Neural progenitor cell (in vitro differentiated cells): ENCODE measurements around the gene HEYL. TPM values are rescaled to one million over a fixed set of nuclear protein-coding genes. Genes with fewer than 3 reads are reported as not detected.

Source experiments
- DNase-seq: peaks from one replicate; pipeline ENCODE4 v3.0.0-alpha.2; 2016; ENCODE audit warnings: low spot score
- H2AFZ ChIP-seq: fragments of 200-600 bp; sonication (generic); replicated peaks from 2 replicates; pipeline ENCODE4 v1.6.1; 2016; ENCODE audit warnings: antibody characterized with exemption
- H3F3A ChIP-seq: fragments of 200-600 bp; sonication (generic); 2 replicates; pipeline ENCODE4 v1.6.1; 2016; ENCODE audit warnings: antibody characterized with exemption, low read depth
- H3K27ac ChIP-seq: fragments of 200-600 bp; sonication (generic); 2 replicates; pipeline ENCODE4 v1.5.1; 2016; ENCODE audit warnings: mild to moderate bottlenecking
- H3K27me3 ChIP-seq: fragments of 200-600 bp; sonication (generic); 2 replicates; pipeline ENCODE4 v1.6.1; 2016; ENCODE audit warnings: mild to moderate bottlenecking, moderate library complexity
- H3K36me3 ChIP-seq: fragments of 200-600 bp; sonication (generic); 2 replicates; pipeline ENCODE4 v1.5.1; 2016
- H3K4me1 ChIP-seq: fragments of 200-600 bp; sonication (generic); 2 replicates; pipeline ENCODE4 v1.6.1; 2016; ENCODE audit warnings: mixed run types
- H3K4me2 ChIP-seq: fragments of 200-600 bp; sonication (generic); 2 replicates; pipeline ENCODE4 v1.6.1; 2016
- H3K4me3 ChIP-seq: fragments of 200-600 bp; sonication (generic); 2 replicates; pipeline ENCODE4 v1.5.1; 2016
- H3K79me2 ChIP-seq: fragments of 200-600 bp; sonication (generic); 2 replicates; pipeline ENCODE4 v1.6.1; 2016; ENCODE audit warnings: low read depth
- H3K9ac ChIP-seq: fragments of 200-600 bp; sonication (generic); 2 replicates; pipeline ENCODE4 v1.6.1; 2016
- H3K9me3 ChIP-seq: fragments of 200-600 bp; sonication (generic); 2 replicates; pipeline ENCODE4 v1.5.1; 2016; ENCODE audit warnings: low read depth
- H4K20me1 ChIP-seq: fragments of 200-600 bp; sonication (generic); 2 replicates; pipeline ENCODE4 v1.6.1; 2016; ENCODE audit warnings: low read depth
- H3K27ac Mint-ChIP-seq: 3 replicates; pipeline ENCODE4 v1.8.0; 2021; ENCODE audit warnings: mixed read lengths
- H3K27me3 Mint-ChIP-seq: 2 replicates; pipeline ENCODE4 v1.8.0; 2022; ENCODE audit warnings: low read depth, mild to moderate bottlenecking, inconsistent platforms, moderate library complexity, mixed read lengths; ENCODE audit not compliant: insufficient read depth
- H3K36me3 Mint-ChIP-seq: 3 replicates; pipeline ENCODE4 v1.8.0; 2021; ENCODE audit warnings: mixed read lengths
- H3K4me1 Mint-ChIP-seq: 3 replicates; pipeline ENCODE4 v1.8.0; 2021; ENCODE audit warnings: mixed read lengths
- H3K4me3 Mint-ChIP-seq: 3 replicates; pipeline ENCODE4 v1.8.0; 2021; ENCODE audit warnings: mild to moderate bottlenecking, moderate library complexity, mixed read lengths
- H3K9me3 Mint-ChIP-seq: 3 replicates; pipeline ENCODE4 v1.8.0; 2020; ENCODE audit warnings: mixed read lengths
- EZH2 ChIP-seq: fragments of 200-600 bp; sonication (generic); IDR thresholded peaks from 2 replicates; pipeline ENCODE4 v1.6.1; 2017; ENCODE audit warnings: antibody characterized with exemption, mild to moderate bottlenecking, moderate library complexity
- EZH2phosphoT487 ChIP-seq: fragments of 200-600 bp; sonication (generic); IDR thresholded peaks from 2 replicates; pipeline ENCODE4 v1.6.1; 2017; ENCODE audit warnings: antibody characterized with exemption
- total RNA-seq: library from RNA; depleted of rRNA; stranded (reverse); fragments of >200 nt; gene quantifications from 2 replicates; pipeline ENCODE4 v1.2.3, GENCODE V29; 2015; ENCODE audit warnings: low replicate concordance
- TF ChIP-seq, protein P1 (sequence below): fragments of 200-600 bp; sonication (generic); IDR thresholded peaks from 2 replicates; pipeline ENCODE4 v1.5.1; 2017; ENCODE audit warnings: antibody characterized with exemption, mild to moderate bottlenecking

HEYL gene
- total RNA-seq, 1 donor from 2014 or later, result 2.3 TPM

GRCh38 chr1:39637361-39637760, 2.1 kb downstream of the HEYL start:
- Histone ChIP-seq H3K27me3 (peaks cover 93% of the 10 kb centered on the region), H4K20me1 (peaks cover 2% of the 10 kb centered on the region), H3K9me3 (no peaks in the 10 kb centered on the region), H2AFZ (no peak overlapping the region), H3K9ac (no peak overlapping the region), H3K36me3 (no peaks in the 10 kb centered on the region), H3K4me2 (no peak overlapping the region), H3K27ac (no peak overlapping the region), H3K79me2 (no peaks in the 10 kb centered on the region), H3K4me1 (peaks cover 6% of the 10 kb centered on the region), H3K4me3 (no peak overlapping the region), H3F3A (peaks cover 10% of the 10 kb centered on the region)
- TF ChIP-seq EZH2 (no peak), EZH2phosphoT487 (no peak)
- TF ChIP-seq, protein P1, sequence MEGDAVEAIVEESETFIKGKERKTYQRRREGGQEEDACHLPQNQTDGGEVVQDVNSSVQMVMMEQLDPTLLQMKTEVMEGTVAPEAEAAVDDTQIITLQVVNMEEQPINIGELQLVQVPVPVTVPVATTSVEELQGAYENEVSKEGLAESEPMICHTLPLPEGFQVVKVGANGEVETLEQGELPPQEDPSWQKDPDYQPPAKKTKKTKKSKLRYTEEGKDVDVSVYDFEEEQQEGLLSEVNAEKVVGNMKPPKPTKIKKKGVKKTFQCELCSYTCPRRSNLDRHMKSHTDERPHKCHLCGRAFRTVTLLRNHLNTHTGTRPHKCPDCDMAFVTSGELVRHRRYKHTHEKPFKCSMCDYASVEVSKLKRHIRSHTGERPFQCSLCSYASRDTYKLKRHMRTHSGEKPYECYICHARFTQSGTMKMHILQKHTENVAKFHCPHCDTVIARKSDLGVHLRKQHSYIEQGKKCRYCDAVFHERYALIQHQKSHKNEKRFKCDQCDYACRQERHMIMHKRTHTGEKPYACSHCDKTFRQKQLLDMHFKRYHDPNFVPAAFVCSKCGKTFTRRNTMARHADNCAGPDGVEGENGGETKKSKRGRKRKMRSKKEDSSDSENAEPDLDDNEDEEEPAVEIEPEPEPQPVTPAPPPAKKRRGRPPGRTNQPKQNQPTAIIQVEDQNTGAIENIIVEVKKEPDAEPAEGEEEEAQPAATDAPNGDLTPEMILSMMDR, result no peak
- peaks cover 2% of the 10 kb centered on the region for H3K9me3 Mint-ChIP-seq
- peaks cover 34% of the 10 kb centered on the region for H3K4me1 Mint-ChIP-seq
- no peak overlapping the region for H3K27ac Mint-ChIP-seq
- peaks cover 50% of the 10 kb centered on the region for H3K27me3 Mint-ChIP-seq
- no peak for DNase-seq
- H3K4me3 Mint-ChIP-seq, result peak overlapping the region; percentile 71
- H3K36me3 Mint-ChIP-seq, result no peaks in the 10 kb centered on the region

DNA sequence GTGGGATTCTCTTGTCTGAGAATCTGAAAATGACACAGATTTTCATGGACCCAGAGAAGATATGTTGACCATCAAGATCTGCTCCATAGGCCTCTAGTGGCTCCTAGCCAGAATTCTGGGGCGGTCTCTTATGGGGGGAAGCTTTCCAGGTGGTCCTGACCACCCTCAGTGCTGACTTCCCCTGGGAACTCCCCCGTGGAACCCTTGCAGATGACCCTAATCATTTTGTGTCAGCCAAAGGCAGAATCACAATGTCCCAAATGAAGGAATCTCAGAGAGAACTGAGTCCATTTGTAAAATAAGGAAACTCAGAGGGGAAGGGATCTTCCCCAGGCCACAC, 3.6 kb downstream of the HEYL start:
- no peaks in the 10 kb centered on the region for H3K36me3 Mint-ChIP-seq
- H3F3A ChIP-seq, result peaks cover 14% of the 10 kb centered on the region
- no peaks in the 10 kb centered on the region for H3K79me2 ChIP-seq
- peaks cover 54% of the 10 kb centered on the region for H3K27me3 Mint-ChIP-seq
- H3K9me3 ChIP-seq, result no peaks in the 10 kb centered on the region
- H3K4me3 ChIP-seq, result no peak overlapping the region
- H2AFZ ChIP-seq, result no peak overlapping the region
- no peak overlapping the region for H3K27ac Mint-ChIP-seq
- H3K4me1 ChIP-seq, result peaks cover 6% of the 10 kb centered on the region
- H3K36me3 ChIP-seq, result no peaks in the 10 kb centered on the region
- no peak overlapping the region for H3K9ac ChIP-seq
- H3K27me3 ChIP-seq, result peaks cover 95% of the 10 kb centered on the region
- no peak overlapping the region for H3K4me2 ChIP-seq
- H3K27ac ChIP-seq, result no peak overlapping the region
- peaks cover 2% of the 10 kb centered on the region for H3K9me3 Mint-ChIP-seq
- H4K20me1 ChIP-seq, result peaks cover 10% of the 10 kb centered on the region
- peaks cover 42% of the 10 kb centered on the region for H3K4me1 Mint-ChIP-seq
- TF ChIP-seq EZH2phosphoT487 (no peak), EZH2 (no peak)
- TF ChIP-seq, protein P1, result no peak
- no peak for DNase-seq
- no peak overlapping the region for H3K4me3 Mint-ChIP-seq

GRCh38 chr1:39635205-39635870, 4.1 kb downstream of the HEYL start:
- Histone ChIP-seq H3K4me1 (peaks cover 6% of the 10 kb centered on the region), H3K79me2 (no peaks in the 10 kb centered on the region), H3K4me2 (no peak overlapping the region), H3K27ac (no peak overlapping the region), H2AFZ (no peak overlapping the region), H3K27me3 (peaks cover 95% of the 10 kb centered on the region), H3K4me3 (no peak overlapping the region), H3K9ac (no peak overlapping the region), H4K20me1 (peaks cover 10% of the 10 kb centered on the region), H3F3A (peaks cover 14% of the 10 kb centered on the region), H3K36me3 (no peaks in the 10 kb centered on the region), H3K9me3 (no peaks in the 10 kb centered on the region)
- Mint-ChIP-seq H3K4me3 (no peak overlapping the region), H3K27ac (no peak overlapping the region), H3K36me3 (no peaks in the 10 kb centered on the region), H3K27me3 (peaks cover 49% of the 10 kb centered on the region), H3K9me3 (peaks cover 2% of the 10 kb centered on the region), H3K4me1 (peaks cover 44% of the 10 kb centered on the region)
- TF ChIP-seq, protein P1, result no peak
- TF ChIP-seq EZH2phosphoT487, result no peak
- no peak for TF ChIP-seq EZH2
- DNase-seq, result no peak
